Retina (tissue), 1 donor: Measurements from ENCODE around the gene PIK3R3.
"Not testable (repeated sequence)": the region's sequence is repeated elsewhere in the genome, so short reads cannot be mapped to it uniquely, and the experiment has no call there.

ENCODE experiments used
- DNase-seq: peaks from one replicate; pipeline ENCODE4 v3.0.0-alpha.2; 2016

PIK3R3 gene

GRCh38 chr1:46062651-46063319, 69.6 kb downstream of the PIK3R3 start:
- DNase-seq: no peak

- no peak for DNase-seq
Measured at GRCh38 chr1:46061146-46061545, 71.3 kb downstream of the PIK3R3 start.

- DNase-seq: no peak
Measured at GRCh38 chr1:46058936-46059335, 73.5 kb downstream of the PIK3R3 start.

DNA sequence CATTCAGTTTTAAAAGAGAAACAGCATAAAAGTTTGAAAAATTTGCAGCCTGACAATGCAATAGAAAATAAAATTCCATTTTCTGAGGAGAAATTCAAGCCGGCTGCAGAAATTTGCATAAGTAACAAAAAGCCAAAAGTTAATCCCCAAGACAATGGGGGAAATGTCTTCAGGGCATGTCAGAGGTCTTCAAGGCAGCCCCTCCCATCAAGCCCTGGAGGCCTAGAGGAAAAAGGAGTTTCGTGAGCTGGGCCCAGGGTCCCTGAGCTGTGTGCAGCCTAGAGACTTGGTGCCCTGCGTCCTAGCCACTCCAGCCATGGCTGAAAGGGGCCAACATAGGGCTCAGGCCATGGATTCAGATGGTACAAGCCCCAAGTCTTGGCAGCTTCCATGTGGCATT, 74.6 kb downstream of the PIK3R3 start:
- no peak for DNase-seq

DNA sequence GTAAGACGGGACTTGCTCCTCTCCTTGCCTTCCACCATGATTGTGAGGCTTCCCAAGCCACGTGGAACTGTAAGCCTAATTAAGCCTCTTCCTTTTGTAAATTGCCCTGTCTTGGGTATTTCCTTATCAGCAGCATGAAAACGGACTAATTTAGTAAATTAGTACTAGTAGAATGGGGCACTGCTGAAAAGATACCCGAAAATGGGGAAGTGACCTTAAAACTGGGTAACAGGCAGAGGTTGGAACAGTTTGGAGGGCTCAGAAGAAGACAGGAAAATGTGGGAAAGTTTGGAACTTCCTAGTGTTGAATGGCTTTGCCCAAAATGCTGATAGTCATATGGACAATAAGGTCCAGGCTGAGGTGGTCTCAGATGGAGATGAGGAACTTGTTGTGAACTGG, 75.2 kb downstream of the PIK3R3 start:
- DNase-seq: not testable (repeated sequence)

- no peak for DNase-seq
Measured at GRCh38 chr1:46056325-46056724, 76.1 kb downstream of the PIK3R3 start.

- no peak for DNase-seq
Measured at GRCh38 chr1:46053734-46054133, 78.7 kb downstream of the PIK3R3 start.

DNA sequence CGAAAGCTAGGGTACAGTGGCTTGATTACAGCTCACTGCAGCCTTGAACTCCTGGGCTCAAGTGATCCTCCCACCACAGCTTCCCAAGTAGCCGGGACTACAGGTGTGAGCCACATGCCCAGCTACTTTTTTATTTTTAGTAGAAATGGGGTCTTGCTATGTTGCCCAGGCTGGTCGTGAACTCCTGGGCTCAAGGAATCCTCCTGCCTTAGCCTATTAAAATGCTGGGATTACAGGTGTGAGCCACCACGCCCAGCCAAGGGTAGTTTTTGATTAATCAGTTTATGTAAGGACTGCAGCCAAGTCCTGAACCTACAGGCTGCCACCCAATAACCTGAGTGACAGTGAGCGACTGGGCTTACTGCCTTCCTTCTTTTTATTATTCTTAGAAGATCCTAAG, 88.3 kb downstream of the PIK3R3 start:
- no peak for DNase-seq

GRCh38 chr1:46043458-46044017, 88.9 kb downstream of the PIK3R3 start:
- no peak for DNase-seq

- peak; percentile 47 for DNase-seq
Measured at GRCh38 chr1:46041974-46042373, 90.5 kb downstream of the PIK3R3 start.

DNA sequence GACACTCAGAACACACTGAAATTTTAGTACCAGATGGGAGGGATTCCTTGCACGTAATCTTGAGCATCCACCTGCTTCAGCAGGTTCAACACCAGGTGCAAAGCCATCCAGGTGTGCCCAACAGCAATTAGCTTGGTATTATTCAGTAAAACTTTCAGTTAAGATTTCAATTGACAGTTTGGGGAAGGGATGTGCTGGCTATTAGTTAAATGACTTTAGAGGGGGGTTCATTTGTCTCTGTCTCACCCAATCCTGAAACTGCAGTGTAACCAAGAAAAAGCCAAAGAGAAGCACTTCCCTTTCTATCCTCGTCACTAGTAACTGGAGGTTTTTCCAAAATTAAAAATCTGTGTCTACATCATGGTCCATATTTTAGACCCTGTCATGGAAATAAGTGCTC, 90.9 kb downstream of the PIK3R3 start:
- no peak for DNase-seq

- DNase-seq: no peak
Measured at GRCh38 chr1:46039571-46040052, 92.8 kb downstream of the PIK3R3 start.

GRCh38 chr1:46036894-46037839, 95.3 kb downstream of the PIK3R3 start:
- DNase-seq: peak; percentile 84

DNA sequence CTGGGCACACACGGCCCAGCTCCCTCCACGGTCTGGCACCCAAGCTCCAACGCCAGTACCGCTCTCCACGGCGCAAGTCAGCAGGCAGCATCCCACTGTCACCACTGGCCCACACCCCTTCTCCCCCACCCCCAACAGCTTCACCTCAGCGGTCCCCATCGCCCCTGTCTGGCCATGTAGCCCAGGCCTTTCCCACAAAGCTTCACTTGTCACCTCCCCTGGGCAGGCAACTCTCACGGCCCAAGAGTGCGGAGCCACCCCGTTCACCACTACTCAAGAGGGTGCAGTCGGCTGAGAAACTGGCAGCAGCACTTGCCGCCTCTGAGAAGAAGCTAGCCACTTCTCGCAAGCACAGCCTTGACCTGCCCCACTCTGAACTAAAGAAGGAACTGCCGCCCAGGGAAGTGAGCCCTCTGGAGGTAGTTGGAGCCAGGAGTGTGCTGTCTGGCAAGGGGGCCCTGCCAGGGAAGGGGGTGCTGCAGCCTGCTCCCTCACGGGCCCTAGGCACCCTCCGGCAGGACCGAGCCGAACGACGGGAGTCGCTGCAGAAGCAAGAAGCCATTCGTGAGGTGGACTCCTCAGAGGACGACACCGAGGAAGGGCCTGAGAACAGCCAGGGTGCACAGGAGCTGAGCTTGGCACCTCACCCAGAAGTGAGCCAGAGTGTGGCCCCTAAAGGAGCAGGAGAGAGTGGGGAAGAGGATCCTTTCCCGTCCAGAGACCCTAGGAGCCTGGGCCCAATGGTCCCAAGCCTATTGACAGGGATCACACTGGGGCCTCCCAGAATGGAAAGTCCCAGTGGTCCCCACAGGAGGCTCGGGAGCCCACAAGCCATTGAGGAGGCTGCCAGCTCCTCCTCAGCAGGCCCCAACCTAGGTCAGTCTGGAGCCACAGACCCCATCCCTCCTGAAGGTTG, 97.6 kb downstream of the PIK3R3 start:
- no peak for DNase-seq

DNA sequence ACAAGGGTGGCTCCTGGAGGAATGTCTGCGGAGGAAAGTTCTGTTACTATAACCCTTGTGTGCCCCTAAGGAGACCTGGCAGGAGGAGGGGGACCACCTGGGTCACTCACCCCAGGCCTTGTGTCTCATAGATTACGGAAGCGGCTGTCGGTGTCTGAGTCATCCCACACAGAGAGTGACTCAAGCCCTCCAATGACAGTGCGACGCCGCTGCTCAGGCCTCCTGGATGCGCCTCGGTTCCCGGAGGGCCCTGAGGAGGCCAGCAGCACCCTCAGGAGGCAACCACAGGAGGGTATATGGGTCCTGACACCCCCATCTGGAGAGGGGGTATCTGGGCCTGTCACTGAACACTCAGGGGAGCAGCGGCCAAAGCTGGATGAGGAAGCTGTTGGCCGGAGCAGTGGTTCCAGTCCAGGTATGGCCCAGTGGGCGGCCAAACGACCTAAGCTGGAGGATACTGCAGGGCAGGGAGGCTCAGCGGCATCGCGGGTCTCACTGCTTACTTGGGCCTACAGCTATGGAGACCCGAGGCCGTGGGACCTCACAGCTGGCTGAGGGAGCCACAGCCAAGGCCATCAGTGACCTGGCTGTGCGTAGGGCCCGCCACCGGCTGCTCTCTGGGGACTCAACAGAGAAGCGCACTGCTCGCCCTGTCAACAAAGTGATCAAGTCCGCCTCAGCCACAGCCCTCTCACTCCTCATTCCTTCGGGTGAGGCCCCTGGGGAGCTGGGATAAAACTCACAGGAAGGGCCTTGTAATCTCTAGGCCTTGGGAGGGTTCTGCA, 101.4 kb downstream of the PIK3R3 start:
- DNase-seq: no peak

DNA sequence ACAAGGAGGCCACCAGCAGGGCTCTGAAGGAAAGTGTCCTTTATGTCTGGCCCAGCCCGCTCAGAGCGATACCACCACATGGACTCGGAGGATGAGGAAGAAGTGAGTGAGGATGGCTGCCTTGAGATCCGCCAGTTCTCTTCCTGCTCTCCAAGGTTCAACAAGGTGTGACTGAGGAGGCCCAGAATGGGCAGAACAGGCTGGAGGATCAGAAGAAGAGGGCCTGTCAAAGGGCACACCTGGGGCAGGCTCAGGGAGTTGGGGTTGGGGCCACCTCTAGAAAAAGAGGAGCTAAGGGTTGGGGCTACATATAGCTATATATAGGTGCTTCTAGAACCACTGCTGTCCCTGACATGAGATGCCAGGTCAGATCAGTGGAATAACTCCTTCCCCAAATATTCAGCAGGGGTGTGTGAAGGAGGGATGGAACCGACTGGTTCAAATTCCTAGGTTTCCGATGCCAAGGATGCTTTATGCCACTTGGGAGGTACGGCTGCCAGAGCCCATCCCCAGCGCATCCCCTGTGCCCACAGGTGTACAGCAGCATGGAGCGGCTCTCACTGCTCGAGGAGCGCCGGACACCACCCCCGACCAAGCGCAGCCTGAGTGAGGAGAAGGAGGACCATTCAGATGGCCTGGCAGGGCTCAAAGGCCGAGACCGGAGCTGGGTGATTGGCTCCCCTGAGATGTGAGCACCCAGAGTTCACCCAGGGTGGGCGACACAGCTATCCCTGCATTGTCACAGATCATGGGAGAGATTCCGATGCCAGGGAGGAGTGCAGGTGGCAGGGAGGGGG, 102.2 kb downstream of the PIK3R3 start:
- DNase-seq: no peak

DNA sequence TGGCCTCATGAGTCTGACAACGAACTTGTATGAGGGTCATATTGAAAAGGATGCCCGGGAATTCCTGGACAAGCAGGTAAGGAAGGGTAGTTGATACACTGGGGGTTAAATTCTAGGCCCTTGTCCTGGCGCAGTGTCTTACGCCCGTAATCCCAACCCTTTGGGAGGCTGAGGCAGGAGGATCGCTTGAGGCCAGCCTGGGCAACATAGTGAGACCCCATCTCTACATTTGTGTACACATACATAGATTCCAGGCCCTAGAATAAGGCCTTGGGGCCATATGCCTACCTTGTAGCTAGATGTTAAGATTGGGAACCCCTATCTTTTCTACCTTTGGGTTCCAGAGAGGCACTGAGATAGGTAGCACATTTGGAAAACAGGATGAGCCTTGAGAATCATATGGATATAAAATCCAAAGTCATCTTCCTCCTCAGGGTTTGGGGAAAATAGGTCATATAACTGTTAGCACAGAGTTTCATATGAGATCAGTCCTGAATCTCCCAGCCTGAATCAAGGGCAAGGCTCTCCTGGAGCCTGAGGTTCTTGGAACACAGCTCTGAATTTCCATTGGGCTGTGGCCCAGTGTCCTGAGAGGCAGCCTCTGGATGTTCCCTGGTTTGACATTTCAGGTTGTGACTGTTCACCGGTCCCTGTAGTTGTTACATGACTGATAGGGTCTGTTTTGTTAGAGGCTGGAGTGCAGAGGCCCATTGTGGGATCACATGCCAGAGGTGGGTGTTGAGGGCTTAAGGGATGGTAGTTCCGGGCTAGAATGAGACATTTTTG, 104.4 kb downstream of the PIK3R3 start:
- no peak for DNase-seq

GRCh38 chr1:46026531-46026930, 105.9 kb downstream of the PIK3R3 start:
- DNase-seq: no peak

GRCh38 chr1:46021046-46021996, 111.1 kb downstream of the PIK3R3 start:
- DNase-seq: no peak
